Measurements from ENCODE around the gene SNRNP27.
"Not testable (repeated sequence)": the region's sequence is repeated elsewhere in the genome, so short reads cannot be mapped to it uniquely, and the experiment has no call there.

The SNRNP27 gene

GRCh38 chr2:69893684-69894551, at the start of gene SNRNP27:
Gene SNRNP27 (plus strand): TSS chr2:69893956. CDS start chr2:69893985, 29 bp downstream.
- peak; percentile 75 for DNase-seq

- no peak for DNase-seq
Observed at GRCh38 chr2:69843993-69844392, 49.8 kb upstream of the SNRNP27 start.

GRCh38 chr2:69844560-69844959, 49.2 kb upstream of the SNRNP27 start:
- DNase-seq: no peak

GRCh38 chr2:69846182-69847067, 47.3 kb upstream of the SNRNP27 start:
- DNase-seq: no peak

- DNase-seq: no peak
Observed at GRCh38 chr2:69847068-69847828, 46.5 kb upstream of the SNRNP27 start.

- no peak for DNase-seq
Observed at GRCh38 chr2:69848186-69848790, 45.5 kb upstream of the SNRNP27 start.

- DNase-seq: no peak
Observed at GRCh38 chr2:69858261-69858660, 35.5 kb upstream of the SNRNP27 start.

GRCh38 chr2:69863298-69863697, 30.5 kb upstream of the SNRNP27 start:
- DNase-seq: no peak

- DNase-seq: no peak
Observed at GRCh38 chr2:69888451-69888850, 5.3 kb upstream of the SNRNP27 start.

- DNase-seq: no peak
Observed at GRCh38 chr2:69889302-69889701, 4.5 kb upstream of the SNRNP27 start.

- DNase-seq: no peak
Observed at GRCh38 chr2:69890881-69891280, 2.9 kb upstream of the SNRNP27 start.

GRCh38 chr2:69892838-69893424, 825 bp upstream of the SNRNP27 start:
- DNase-seq: not testable (repeated sequence)

GRCh38 chr2:69894737-69895136, 981 bp downstream of the SNRNP27 start:
- DNase-seq: not testable (repeated sequence)

- no peak for DNase-seq
Observed at GRCh38 chr2:69902213-69902922, 8.6 kb downstream of the SNRNP27 start.

GRCh38 chr2:69907216-69907615, 13.5 kb downstream of the SNRNP27 start:
- no peak for DNase-seq

GRCh38 chr2:69911985-69912563, 18.3 kb downstream of the SNRNP27 start:
- DNase-seq: no peak

- DNase-seq: peak; percentile 15
Observed at GRCh38 chr2:69914164-69914949, 20.6 kb downstream of the SNRNP27 start.

- peak; percentile 100 for DNase-seq
Observed at GRCh38 chr2:69914950-69915945, 21.5 kb downstream of the SNRNP27 start, which contains the start of gene MXD1. Gene MXD1 (plus strand): TSS chr2:69915109. CDS start chr2:69915331, 222 bp downstream.

GRCh38 chr2:69916106-69916505, 22.4 kb downstream of the SNRNP27 start:
- no peak for DNase-seq

Data from activated effector memory CD4-positive, alpha-beta T cell treated with Interleukin-2 at 50 U/mL for 16 hours (primary cell).